Right atrium auricular region (tissue), 2 donors: ENCODE results near the gene EPHA4. TPM values are rescaled to one million over a fixed set of nuclear protein-coding genes. Genes with fewer than 3 reads are reported as not detected.

Experiments
- DNase-seq: peaks from one replicate; pipeline ENCODE4 v3.0.0-alpha.2; 2019; ENCODE audit warnings: low spot score
- H3K27ac ChIP-seq, 2 donors: fragments of 200-600 bp; sonication (generic); 1 replicate in 1 of 2; 2 replicates in 1 of 2; pipeline ENCODE4 v1.5.1; 2016 to 2019
- H3K27me3 ChIP-seq, 2 donors: fragments of 200-600 bp; sonication (generic); one replicate each; pipeline versions ENCODE4 v1.5.1 to v1.6.0; 2017 to 2019
- H3K36me3 ChIP-seq: fragments of 200-600 bp; sonication (generic); one replicate; pipeline ENCODE4 v1.5.1; 2016
- H3K4me1 ChIP-seq, 2 donors: fragments of 200-600 bp; sonication (generic); one replicate each; pipeline versions ENCODE4 v1.5.1 to v1.6.0; 2017 to 2019
- H3K4me3 ChIP-seq, 2 donors: fragments of 200-600 bp; sonication (generic); 1 replicate in 1 of 2; 2 replicates in 1 of 2; pipeline ENCODE4 v1.5.1; 2017 to 2019; ENCODE audit warnings: mild to moderate bottlenecking in 1 of 2, moderate library complexity in 1 of 2
- H3K9me3 ChIP-seq, 2 donors: fragments of 200-600 bp; sonication (generic); one replicate each; pipeline ENCODE4 v1.5.1; 2019
- CTCF ChIP-seq, 2 donors: fragments of 200-600 bp; sonication (generic); IDR thresholded peaks; one replicate each; pipeline ENCODE4 v1.5.1; 2019; ENCODE audit warnings: antibody characterized with exemption in 2 of 2
- total RNA-seq, 2 donors: library from RNA; depleted of rRNA; stranded (reverse); fragments of >200 nt; gene quantifications; one replicate each; pipeline ENCODE4 v1.1.0, GENCODE V29; 2016

Gene EPHA4
- total RNA-seq, 2 donors from 2014 or later: 74.2 to 107 TPM

DNA sequence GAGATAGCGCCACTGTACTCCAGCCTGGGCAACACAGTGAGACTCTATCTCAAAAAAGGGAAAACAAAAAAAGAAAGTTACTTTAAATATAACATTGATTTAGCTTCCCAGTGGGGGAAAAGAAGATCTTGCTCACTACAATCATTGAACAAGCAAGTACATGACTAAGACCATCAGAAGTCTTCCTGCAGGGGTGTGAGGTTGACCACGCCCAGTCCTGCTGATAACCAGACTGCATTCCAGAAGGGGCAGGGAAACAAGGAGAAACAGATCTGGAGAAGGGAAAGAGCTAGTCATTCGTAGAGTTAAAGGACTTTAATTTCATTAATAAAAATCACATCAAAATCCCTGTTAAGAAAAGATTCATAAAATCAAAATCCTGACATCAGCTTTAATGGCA, 77.5 kb downstream of the EPHA4 start:
- DNase-seq: no peak
- TF ChIP-seq CTCF (IDR thresholded peaks at IDR 0.05): no peak
- no peaks in the 10 kb centered on the region for H3K27me3 ChIP-seq

DNA sequence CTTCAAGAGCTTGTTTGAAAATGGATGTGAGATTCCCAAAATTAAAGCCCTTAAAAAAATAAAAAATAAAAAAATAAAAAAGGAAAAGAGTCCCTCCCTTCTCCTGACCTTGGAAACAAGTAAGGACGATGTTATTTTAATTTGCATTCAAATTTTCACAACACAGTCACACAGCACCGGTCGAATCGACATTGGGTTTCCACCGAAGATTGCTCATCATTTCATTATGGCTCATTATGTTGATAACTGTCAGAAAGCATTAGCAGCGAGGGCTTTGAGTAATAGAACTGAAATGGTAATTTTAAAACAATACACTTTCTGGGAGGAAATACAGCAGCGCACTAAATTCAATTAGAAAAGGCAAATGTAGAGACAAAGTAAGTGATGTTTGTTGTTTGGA, 78.7 kb downstream of the EPHA4 start:
- Histone ChIP-seq H3K4me3 (no peak overlapping the region), H3K9me3 (no peaks in the 10 kb centered on the region)
- TF ChIP-seq CTCF (IDR thresholded peaks at IDR 0.05): no peak

More for the DNA sequence above, 77.5 kb downstream of the EPHA4 start:
- Histone ChIP-seq H3K4me3 (no peak overlapping the region), H3K27ac (no peak overlapping the region), H3K4me1 (peaks cover 0 to 16% of the 10 kb centered on the region in 2 donors), H3K36me3 (no peaks in the 10 kb centered on the region), H3K9me3 (no peaks in the 10 kb centered on the region)

GRCh38 chr2:221492636-221493035, 79.5 kb downstream of the EPHA4 start:
- Histone ChIP-seq H3K27ac (no peak overlapping the region), H3K4me1 (peaks cover 0 to 16% of the 10 kb centered on the region in 2 donors), H3K36me3 (no peaks in the 10 kb centered on the region), H3K9me3 (no peaks in the 10 kb centered on the region), H3K27me3 (no peaks in the 10 kb centered on the region), H3K4me3 (no peak overlapping the region)
- no peak for DNase-seq
- no peak for TF ChIP-seq CTCF (IDR thresholded peaks at IDR 0.05)

More for the DNA sequence above, 78.7 kb downstream of the EPHA4 start:
- Histone ChIP-seq H3K27me3 (no peaks in the 10 kb centered on the region), H3K27ac (no peak overlapping the region), H3K4me1 (peaks cover 0 to 16% of the 10 kb centered on the region in 2 donors), H3K36me3 (no peaks in the 10 kb centered on the region)
- DNase-seq: no peak

GRCh38 chr2:221490506-221491060, 81.5 kb downstream of the EPHA4 start:
- no peak overlapping the region for H3K4me3 ChIP-seq
- no peak for TF ChIP-seq CTCF (IDR thresholded peaks at IDR 0.05)
- H3K27ac ChIP-seq: no peak overlapping the region
- H3K4me1 ChIP-seq: peaks cover 0 to 16% of the 10 kb centered on the region in 2 donors
- H3K36me3 ChIP-seq: no peaks in the 10 kb centered on the region
- no peaks in the 10 kb centered on the region for H3K27me3 ChIP-seq
- no peak for DNase-seq
- H3K9me3 ChIP-seq: no peaks in the 10 kb centered on the region

GRCh38 chr2:221488136-221488807, 83.8 kb downstream of the EPHA4 start:
- H3K27ac ChIP-seq: no peak overlapping the region
- H3K4me3 ChIP-seq: no peak overlapping the region
- no peaks in the 10 kb centered on the region for H3K9me3 ChIP-seq
- no peaks in the 10 kb centered on the region for H3K27me3 ChIP-seq
- TF ChIP-seq CTCF (IDR thresholded peaks at IDR 0.05): no peak
- DNase-seq: no peak
- no peaks in the 10 kb centered on the region for H3K36me3 ChIP-seq
- H3K4me1 ChIP-seq: peaks cover 0 to 14% of the 10 kb centered on the region in 2 donors
